ENCODE data around the gene STPG1.

Gene STPG1

DNA sequence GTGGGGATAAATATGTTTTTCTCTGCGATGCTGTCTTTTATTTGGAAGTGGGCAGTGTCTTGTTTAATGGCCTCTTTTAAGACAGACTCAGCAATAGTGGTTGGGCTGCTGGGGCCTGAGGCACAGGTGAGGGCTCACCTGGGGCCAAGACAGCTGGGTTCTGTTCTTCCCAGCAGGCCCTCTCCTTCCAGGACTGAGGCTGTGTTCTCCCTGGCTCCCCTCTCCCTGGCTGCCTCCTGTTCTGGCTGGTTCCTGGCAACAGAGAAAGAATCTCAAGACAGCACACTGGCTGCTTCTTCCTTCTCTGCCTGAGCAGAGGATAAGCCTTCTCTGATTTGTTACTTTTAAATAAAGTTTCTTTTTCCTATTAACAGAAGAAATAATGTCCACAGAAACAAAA, 101.8 kb downstream of the STPG1 start:
- no peak for DNase-seq

DNA sequence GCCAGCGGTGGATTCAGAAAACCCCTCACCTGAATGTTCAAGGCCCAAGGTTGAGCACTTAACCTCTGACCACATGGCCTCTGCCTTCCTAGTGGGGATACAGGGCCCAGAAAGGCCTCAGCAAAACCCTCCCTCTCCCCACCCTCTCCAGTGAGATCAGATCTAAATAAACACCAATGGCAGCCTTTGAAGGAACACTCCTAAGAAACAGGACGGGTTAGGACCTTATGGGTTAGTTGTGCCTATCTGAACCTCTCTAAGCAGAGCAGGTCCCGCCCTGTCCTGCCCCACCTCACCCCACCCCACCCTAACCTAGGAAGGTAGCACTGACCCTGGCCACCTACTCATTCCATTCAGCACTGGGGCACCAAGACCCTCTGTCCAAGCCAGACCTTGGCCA, 102.3 kb downstream of the STPG1 start:
- no peak for DNase-seq

DNA sequence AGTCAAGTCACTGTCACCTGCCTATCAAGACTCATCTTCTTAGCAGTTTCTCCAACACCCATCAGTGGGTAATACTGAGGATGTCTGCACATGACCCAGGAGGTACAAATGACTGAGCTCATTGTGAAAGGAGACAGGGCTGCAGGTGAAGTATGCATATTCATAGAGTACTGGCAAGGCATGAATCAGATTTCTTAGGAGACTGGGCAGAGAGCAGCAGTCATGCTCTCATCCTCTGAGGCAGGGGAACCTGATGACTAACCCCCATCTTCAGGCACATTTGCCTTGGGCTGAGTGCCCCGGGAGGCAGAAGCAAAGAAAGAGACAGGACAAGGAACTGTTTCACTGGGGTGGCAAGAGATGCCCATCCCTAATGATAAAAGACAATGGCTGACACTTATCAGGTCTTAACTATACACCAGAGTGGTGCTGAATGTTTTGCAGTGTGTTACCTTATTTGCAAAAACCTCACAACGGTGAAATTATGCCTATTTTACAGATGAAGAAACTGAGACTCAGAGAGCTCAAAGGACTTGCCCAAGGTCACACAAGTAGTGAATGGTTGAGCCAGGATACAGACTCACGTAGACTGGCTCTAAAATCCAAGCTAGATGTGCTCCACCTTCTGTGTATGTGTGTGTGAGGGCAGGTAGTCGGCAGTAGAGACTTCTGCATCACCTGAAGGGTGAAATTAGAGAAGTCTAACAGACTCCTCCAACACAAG, 103.7 kb downstream of the STPG1 start:
- DNase-seq, result no peak

DNA sequence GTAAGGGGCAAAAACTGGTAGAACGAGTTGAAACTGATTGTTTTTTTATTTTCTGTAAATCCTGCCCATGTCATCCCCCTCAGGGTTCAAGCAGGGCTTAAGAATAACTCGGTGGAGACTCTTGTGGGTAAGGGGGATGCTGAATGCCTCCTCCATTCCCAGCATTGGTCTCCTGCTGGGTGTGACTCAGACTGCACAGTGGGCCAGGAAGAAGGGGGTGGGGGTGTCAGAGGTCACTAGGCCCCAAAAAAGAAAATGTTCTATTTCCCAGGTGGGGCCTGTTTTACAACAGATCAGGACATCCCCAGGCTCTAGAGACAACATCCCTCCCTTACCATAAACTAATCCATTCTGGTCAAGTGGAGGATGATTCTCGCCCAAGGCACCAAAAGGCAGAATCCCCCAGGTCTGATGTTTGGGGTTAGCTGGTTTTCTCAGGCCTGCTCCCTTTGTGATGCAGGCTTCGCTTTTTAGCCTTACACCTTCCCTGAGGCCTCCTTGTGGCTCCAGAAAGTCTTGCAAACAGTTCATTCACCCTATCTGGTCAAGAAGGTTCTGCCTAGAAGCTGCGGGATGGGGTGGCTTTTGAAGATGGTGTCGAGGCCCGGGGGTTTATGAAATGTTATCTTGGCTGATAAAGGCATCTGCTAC, 105.1 kb downstream of the STPG1 start:
- no peak for DNase-seq

All from GF-D8 (cell line).